IPS-NIHi7 (cell line): ENCODE results near the gene KIF5A.

Experiments used
- DNase-seq: peaks from one replicate; pipeline ENCODE4 v3.0.0; 2012; ENCODE audit warnings: mixed read lengths; ENCODE audit errors: extremely low spot score

The KIF5A gene

GRCh38 chr12:57520053-57520818, 29.6 kb upstream of the KIF5A start, which contains the start of gene DDIT3:
Gene DDIT3 (minus strand): TSS chr12:57520514. CDS start chr12:57517406, 3,108 bp downstream.
- peak; percentile 95 for DNase-seq

- no peak for DNase-seq
These were observed 28.3 kb upstream of the KIF5A start for GRCh38 chr12:57521525-57522010.

GRCh38 chr12:57522011-57522886, 27.6 kb upstream of the KIF5A start, which contains the start of gene MBD6:
Gene MBD6 (plus strand): TSS chr12:57522824. CDS start chr12:57524304, 1,480 bp downstream.
- DNase-seq: peak; percentile 94

GRCh38 chr12:57522887-57523705, 26.7 kb upstream of the KIF5A start:
- DNase-seq: peak; percentile 85

GRCh38 chr12:57523706-57524614, 25.9 kb upstream of the KIF5A start:
- no peak for DNase-seq

- DNase-seq: no peak
These were observed 24.8 kb upstream of the KIF5A start for GRCh38 chr12:57524814-57525614.

- DNase-seq: no peak
These were observed 24.0 kb upstream of the KIF5A start for GRCh38 chr12:57525615-57526383.

- no peak for DNase-seq
These were observed 23.2 kb upstream of the KIF5A start for GRCh38 chr12:57526477-57527126.

GRCh38 chr12:57527184-57527583, 22.7 kb upstream of the KIF5A start:
- DNase-seq: no peak

- no peak for DNase-seq
These were observed 21.7 kb upstream of the KIF5A start for GRCh38 chr12:57528176-57528575.

- DNase-seq: no peak
These were observed 20.9 kb upstream of the KIF5A start for GRCh38 chr12:57528831-57529555.

GRCh38 chr12:57529831-57530230, 20.0 kb upstream of the KIF5A start:
- DNase-seq: no peak

- no peak for DNase-seq
These were observed 19.3 kb upstream of the KIF5A start for GRCh38 chr12:57530396-57531142.

- DNase-seq: no peak
These were observed 18.0 kb upstream of the KIF5A start for GRCh38 chr12:57531836-57532235.

- no peak for DNase-seq
These were observed 16.7 kb upstream of the KIF5A start for GRCh38 chr12:57533108-57533507.

GRCh38 chr12:57534250-57534649, 15.6 kb upstream of the KIF5A start:
- no peak for DNase-seq

GRCh38 chr12:57534991-57535543, 14.8 kb upstream of the KIF5A start:
- DNase-seq: no peak
